ENCODE data around the gene IBA57.

The IBA57 gene

DNA sequence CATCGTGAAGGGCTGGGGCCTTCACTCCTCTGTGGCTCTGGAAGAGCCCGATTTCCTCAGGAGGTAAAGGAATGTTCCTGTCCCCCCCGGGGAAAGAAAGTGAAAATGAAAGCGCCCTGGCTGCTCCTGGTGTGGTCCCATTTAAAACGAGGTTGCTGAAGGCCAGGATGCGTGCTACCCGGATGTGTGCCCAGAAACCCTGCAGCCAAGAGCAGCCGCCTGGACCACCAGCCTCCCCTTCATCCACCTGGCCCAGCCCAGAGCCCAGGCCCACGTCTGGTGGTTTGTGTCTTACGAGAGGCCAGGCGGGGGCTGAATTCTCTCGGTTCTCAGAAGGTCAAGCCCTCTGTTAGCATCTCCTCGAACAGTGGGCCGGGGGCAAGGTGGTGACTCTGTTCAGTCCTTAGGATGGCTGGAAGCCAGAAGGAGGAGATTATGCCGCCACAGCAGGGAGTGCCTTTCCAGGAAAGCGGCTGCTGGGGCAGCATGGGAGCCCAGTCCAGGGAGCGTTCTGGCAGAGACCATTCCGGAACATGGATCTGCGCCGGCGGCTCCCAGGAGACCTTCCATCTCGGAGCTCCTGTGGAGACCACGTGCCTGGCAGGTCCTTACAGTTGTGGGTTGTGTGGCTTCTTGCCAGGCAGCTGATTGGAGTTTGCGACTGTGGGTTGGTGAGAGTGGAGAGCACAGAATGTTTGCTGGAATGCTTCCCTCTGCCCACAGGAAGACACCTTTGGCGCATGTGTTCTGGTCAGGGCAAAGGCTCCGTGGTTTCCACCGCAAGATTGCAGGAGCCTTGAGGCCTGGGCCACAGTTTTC, 24.2 kb upstream of the IBA57 start:
- TF ChIP-seq, protein P1, sequence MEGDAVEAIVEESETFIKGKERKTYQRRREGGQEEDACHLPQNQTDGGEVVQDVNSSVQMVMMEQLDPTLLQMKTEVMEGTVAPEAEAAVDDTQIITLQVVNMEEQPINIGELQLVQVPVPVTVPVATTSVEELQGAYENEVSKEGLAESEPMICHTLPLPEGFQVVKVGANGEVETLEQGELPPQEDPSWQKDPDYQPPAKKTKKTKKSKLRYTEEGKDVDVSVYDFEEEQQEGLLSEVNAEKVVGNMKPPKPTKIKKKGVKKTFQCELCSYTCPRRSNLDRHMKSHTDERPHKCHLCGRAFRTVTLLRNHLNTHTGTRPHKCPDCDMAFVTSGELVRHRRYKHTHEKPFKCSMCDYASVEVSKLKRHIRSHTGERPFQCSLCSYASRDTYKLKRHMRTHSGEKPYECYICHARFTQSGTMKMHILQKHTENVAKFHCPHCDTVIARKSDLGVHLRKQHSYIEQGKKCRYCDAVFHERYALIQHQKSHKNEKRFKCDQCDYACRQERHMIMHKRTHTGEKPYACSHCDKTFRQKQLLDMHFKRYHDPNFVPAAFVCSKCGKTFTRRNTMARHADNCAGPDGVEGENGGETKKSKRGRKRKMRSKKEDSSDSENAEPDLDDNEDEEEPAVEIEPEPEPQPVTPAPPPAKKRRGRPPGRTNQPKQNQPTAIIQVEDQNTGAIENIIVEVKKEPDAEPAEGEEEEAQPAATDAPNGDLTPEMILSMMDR (IDR thresholded peaks at IDR 0.05; ENCODE audit: low read depth, low read length): no peak
- DNase-seq (ENCODE audit: extremely low read depth, low read depth): no peak

DNA sequence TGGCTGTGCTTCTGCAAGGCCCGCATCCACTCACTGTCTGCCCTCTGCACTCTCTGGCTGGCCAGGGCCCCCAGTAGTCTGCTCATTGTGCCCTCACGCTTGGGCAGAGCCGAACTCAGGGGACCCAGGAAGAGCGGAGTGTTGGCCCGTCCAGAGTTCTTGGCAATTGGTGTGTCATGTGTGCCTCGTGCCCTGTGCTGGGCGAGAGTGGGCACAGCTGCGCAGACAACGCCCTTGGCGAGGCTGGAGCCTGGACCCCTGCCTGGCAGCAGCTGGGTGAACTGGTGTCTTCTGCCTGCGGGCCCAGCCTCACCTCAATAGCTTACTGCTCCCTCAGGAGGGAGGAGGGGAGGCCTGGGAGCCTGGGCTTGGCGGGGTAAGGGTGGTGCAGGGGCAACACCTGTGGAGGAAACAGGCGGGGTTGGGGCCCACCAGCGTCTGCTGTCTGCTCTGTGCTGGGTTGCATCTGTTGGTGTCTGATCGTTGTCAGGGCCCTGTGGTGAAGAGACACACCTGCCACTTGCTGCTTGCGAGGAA, 23.4 kb upstream of the IBA57 start:
- TF ChIP-seq, protein P1 (IDR thresholded peaks at IDR 0.05; ENCODE audit: low read depth, low read length): no peak
- no peak for DNase-seq (ENCODE audit: extremely low read depth, low read depth)

DNA sequence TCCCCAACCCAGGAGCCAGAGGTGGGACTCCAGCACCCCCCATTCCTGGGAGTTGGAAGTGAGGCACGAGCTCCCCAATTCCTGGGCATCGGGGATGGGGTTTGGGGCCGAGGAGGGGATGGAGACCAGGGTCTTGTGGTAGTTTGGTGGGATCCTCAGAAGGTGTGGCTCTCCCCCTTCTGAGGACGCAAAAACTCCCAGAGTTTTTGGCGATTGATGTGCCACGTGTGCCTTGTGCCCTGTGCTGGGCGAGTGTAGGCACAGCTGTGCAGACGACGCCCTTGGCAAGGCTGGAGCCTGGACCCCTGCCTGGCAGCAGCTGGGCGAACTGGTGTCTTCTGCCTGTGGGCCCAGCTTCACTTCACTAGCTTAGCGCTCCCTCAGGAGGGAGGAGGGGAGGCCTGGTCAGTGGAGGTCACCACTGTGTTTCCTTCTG, 22.9 kb upstream of the IBA57 start:
- no peak for DNase-seq (ENCODE audit: extremely low read depth, low read depth)
- TF ChIP-seq, protein P1 (IDR thresholded peaks at IDR 0.05; ENCODE audit: low read depth, low read length): no peak

DNA sequence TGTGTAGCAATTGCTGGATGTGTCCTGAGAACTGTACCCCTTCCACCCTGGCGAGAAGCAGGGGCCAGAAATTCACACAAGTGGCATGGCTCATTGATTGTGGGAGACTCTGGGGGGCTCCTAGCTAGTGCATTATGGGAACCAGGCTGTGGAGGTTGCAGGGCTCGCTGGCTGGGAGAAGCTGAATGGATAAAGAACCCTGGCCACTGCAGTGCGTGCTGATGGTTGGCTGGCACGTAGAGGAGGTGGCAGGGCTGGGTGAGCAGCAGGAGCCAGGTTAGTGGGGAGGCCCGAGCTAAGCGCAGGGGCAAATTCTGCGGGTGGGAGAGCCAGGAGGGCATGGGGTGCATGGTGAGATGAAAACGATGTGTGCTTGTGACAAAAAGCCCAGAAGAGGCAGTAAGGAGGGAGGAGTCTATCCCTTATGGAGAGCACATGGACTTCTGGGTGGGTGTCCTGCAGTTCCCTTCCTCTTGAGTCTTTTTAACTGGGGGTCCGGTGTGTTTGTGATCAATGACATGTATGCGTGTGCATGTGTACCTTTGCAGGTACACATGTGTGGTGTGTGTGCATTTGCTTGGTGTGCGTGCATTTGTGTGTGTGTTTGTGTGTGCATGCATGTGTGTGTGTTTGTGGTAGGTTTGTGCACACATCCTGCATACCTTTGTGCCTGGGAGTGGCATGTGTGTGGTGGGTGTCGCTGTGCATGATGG, 22.0 kb upstream of the IBA57 start:
- no peak for DNase-seq (ENCODE audit: extremely low read depth, low read depth)
- TF ChIP-seq, protein P1 (IDR thresholded peaks at IDR 0.05; ENCODE audit: low read depth, low read length): no peak

DNA sequence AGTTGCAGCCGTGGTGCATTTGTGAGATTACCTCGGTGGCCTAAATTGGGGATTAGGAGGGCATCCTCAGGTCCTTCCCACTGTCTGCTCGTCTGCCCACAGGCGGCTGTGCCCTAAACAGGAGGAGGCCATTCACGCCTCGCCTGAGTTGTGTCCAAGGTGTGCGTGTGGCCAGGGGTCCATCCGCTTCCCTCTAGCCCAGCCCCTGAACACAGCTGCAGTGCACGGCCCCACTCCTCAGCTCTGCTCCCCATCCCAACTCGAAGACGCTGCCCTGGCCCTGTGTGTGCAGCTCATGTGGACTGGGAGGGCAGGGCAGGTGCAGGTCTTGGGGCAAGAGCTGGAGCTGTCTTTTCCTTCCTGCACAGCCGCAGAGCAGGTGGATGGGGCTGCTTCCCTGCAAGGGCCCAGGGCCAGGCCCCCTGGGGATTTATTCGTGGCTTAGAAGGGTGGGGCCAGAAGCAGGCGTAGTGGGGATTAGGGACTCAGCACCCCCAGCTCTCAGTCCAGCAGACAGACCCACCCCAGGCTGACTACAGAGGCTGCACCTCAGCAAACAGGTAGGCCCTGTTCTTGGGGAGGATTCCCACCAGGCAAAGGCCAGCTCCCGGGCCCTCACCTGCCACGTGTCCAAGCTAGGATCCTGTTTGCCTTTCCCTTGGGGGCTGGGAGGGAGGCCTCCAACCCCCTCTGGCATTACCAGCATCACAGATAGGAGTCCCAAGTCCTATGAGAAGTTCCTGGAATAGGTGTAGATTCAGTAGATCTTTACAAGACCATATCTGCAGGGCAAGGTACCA, 21.2 kb upstream of the IBA57 start:
- TF ChIP-seq, protein P1 (IDR thresholded peaks at IDR 0.05; ENCODE audit: low read depth, low read length): no peak
- DNase-seq (ENCODE audit: extremely low read depth, low read depth): no peak

DNA sequence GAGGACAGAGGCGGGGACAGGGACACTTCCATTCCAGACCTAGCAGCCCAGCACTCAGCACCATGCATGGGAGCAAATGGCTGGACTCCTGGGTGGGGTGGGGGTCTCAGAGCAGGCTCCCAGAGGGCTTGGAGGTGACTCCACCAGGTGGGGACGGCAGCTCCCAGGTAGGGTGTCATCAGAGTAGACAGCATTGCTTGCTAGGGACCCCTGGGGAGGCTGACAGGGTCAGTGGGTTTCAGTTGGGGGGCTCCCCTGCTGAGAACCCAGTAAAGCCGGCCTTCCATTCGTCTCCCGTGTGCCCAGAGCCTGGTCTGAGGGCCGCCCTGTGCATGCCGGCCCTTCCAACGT, 20.6 kb upstream of the IBA57 start:
- TF ChIP-seq, protein P1 (IDR thresholded peaks at IDR 0.05; ENCODE audit: low read depth, low read length): no peak
- no peak for DNase-seq (ENCODE audit: extremely low read depth, low read depth)

Data from AG09319 (cell line).